SK-N-SH treated with all-trans-retinoic acid at 6 μM for 48 hours (cell line): ENCODE results near the gene NUP210.

Experiments used
- ATAC-seq: fragments of 200-7000 bp; cut with Tn5 transposase; 3 replicates; pipeline ENCODE4 v1.9.1; 2020; ENCODE audit warnings: mild to moderate bottlenecking, moderate library complexity
- ARNTL ChIP-seq: fragments of 450-650 bp; formaldehyde crosslinking; IDR thresholded peaks from 2 replicates; pipeline ENCODE4 v1.5.0; 2020; ENCODE audit warnings: low read depth, mild to moderate bottlenecking, moderate library complexity, borderline replicate concordance
- BACH2 ChIP-seq: fragments of 250-450 bp; sonication (Bioruptor Pico); IDR thresholded peaks from 2 replicates; pipeline ENCODE4 v1.9.0; 2021; ENCODE audit warnings: mild to moderate bottlenecking, borderline replicate concordance
- CSDC2 ChIP-seq: fragments of 250-450 bp; sonication (Bioruptor Pico); IDR thresholded peaks from 2 replicates; pipeline ENCODE4 v1.5.0; 2020; ENCODE audit warnings: mild to moderate bottlenecking, moderate library complexity
- ESRRG ChIP-seq: fragments of 250-450 bp; sonication (Bioruptor Pico); IDR thresholded peaks from 2 replicates; pipeline ENCODE4 v1.6.1; 2021; ENCODE audit warnings: mild to moderate bottlenecking
- GLIS3 ChIP-seq: fragments of 250-450 bp; sonication (Bioruptor Pico); IDR thresholded peaks from 2 replicates; pipeline ENCODE4 v1.5.0; 2020; ENCODE audit warnings: mild to moderate bottlenecking, moderate library complexity
- ISL1 ChIP-seq: fragments of 250-450 bp; sonication (Bioruptor Pico); IDR thresholded peaks from 2 replicates; pipeline ENCODE4 v2.1.2; 2022; ENCODE audit warnings: mild to moderate bottlenecking, moderate library complexity
- OSR1 ChIP-seq: fragments of 250-450 bp; sonication (Bioruptor Pico); IDR thresholded peaks from 2 replicates; pipeline ENCODE4 v1.8.0; 2022; ENCODE audit warnings: moderate library complexity, mild to moderate bottlenecking, inconsistent platforms
- PPARA ChIP-seq: fragments of 250-450 bp; sonication (Bioruptor Pico); IDR thresholded peaks from 2 replicates; pipeline ENCODE4 v1.5.0; 2020; ENCODE audit warnings: mild to moderate bottlenecking, borderline replicate concordance
- RARB ChIP-seq: fragments of 250-450 bp; sonication (Bioruptor Pico); IDR thresholded peaks from 2 replicates; pipeline ENCODE4 v1.8.0; 2021; ENCODE audit warnings: mild to moderate bottlenecking, moderate library complexity
- SNAI2 ChIP-seq: fragments of 250-450 bp; sonication (Bioruptor Pico); IDR thresholded peaks from 2 replicates; pipeline ENCODE4 v1.5.0; 2020; ENCODE audit warnings: mild to moderate bottlenecking, moderate library complexity
- TOX ChIP-seq: fragments of 250-450 bp; sonication (Bioruptor Pico); IDR thresholded peaks from 2 replicates; pipeline ENCODE4 v1.8.0; 2021; ENCODE audit warnings: mild to moderate bottlenecking, moderate library complexity, borderline replicate concordance
- ZC3H10 ChIP-seq: fragments of 250-450 bp; sonication (Bioruptor Pico); IDR thresholded peaks from 2 replicates; pipeline ENCODE4 v1.5.1; 2021; ENCODE audit warnings: mild to moderate bottlenecking, moderate library complexity
- ZFP3 ChIP-seq: fragments of 250-450 bp; sonication (Bioruptor Pico); IDR thresholded peaks from 2 replicates; pipeline ENCODE4 v1.5.0; 2020; ENCODE audit warnings: mild to moderate bottlenecking, moderate library complexity
- ZFP30 ChIP-seq: fragments of 450-650 bp; formaldehyde crosslinking; IDR thresholded peaks from 2 replicates; pipeline ENCODE4 v1.5.0; 2022; ENCODE audit warnings: mild to moderate bottlenecking, moderate library complexity
- ZNF565 ChIP-seq: fragments of 450-650 bp; formaldehyde crosslinking; conservative IDR thresholded peaks from 2 replicates; pipeline ENCODE4 v1.5.0; 2020; ENCODE audit warnings: low read depth, mild to moderate bottlenecking, moderate library complexity
- ZNF70 ChIP-seq: fragments of 450-650 bp; formaldehyde crosslinking; IDR thresholded peaks from 2 replicates; pipeline ENCODE4 v1.5.0; 2020; ENCODE audit warnings: mild to moderate bottlenecking, moderate library complexity
- ZNF8 ChIP-seq: fragments of 450-650 bp; formaldehyde crosslinking; IDR thresholded peaks from 2 replicates; pipeline ENCODE4 v1.5.0; 2020; ENCODE audit warnings: mild to moderate bottlenecking, moderate library complexity
- TF ChIP-seq, protein P1 (sequence below): fragments of 250-450 bp; sonication (Bioruptor Pico); IDR thresholded peaks from 2 replicates; pipeline ENCODE4 v1.8.0; 2021; ENCODE audit warnings: low read depth, mild to moderate bottlenecking, moderate library complexity, borderline replicate concordance
- TF ChIP-seq, protein P2 (sequence below): fragments of 250-450 bp; sonication (Bioruptor Pico); IDR thresholded peaks from 2 replicates; pipeline ENCODE4 v1.5.1; 2021; ENCODE audit warnings: mild to moderate bottlenecking, moderate library complexity
- TF ChIP-seq, protein P3 (sequence below): fragments of 250-450 bp; sonication (Bioruptor Pico); IDR thresholded peaks from 2 replicates; pipeline ENCODE4 v1.8.0; 2020; ENCODE audit warnings: mild to moderate bottlenecking, moderate library complexity, borderline replicate concordance
- TF ChIP-seq, protein P4 (sequence below): fragments of 250-450 bp; sonication (Bioruptor Pico); IDR thresholded peaks from 2 replicates; pipeline ENCODE4 v1.5.1; 2020; ENCODE audit warnings: low read depth, mild to moderate bottlenecking, moderate library complexity

The NUP210 gene

DNA sequence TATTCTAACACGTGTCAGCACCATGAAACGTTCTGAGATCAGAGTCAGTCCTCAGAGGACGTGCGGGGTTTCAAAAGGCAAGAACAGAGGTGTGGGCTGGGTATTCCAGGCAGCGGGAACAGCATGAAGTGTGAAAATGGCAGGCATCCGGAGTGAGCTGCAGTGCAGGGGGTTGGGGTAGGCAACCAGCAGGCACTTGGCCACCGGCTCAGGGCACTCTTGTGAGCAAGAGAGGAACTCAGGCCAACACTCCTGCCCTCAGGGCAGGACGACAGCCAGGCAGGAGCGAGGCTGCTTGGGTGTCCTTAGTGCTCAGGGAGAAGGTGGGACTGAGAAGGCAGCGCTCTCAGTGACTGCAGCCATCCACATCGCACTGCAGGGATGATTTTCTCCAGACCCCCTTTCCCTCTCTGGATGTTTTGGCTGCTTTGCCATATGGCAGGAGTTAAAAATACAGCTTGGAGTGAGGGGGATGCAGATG, 151.1 kb downstream of the NUP210 start:
- TF ChIP-seq OSR1 (CRISPR knock-in tag) (no peak), ESRRG (CRISPR knock-in tag) (no peak), ZNF565 (no peak), ZFP3 (CRISPR knock-in tag) (no peak), ZNF8 (no peak), ZFP30 (CRISPR knock-in tag) (no peak)
- TF ChIP-seq, protein P1, sequence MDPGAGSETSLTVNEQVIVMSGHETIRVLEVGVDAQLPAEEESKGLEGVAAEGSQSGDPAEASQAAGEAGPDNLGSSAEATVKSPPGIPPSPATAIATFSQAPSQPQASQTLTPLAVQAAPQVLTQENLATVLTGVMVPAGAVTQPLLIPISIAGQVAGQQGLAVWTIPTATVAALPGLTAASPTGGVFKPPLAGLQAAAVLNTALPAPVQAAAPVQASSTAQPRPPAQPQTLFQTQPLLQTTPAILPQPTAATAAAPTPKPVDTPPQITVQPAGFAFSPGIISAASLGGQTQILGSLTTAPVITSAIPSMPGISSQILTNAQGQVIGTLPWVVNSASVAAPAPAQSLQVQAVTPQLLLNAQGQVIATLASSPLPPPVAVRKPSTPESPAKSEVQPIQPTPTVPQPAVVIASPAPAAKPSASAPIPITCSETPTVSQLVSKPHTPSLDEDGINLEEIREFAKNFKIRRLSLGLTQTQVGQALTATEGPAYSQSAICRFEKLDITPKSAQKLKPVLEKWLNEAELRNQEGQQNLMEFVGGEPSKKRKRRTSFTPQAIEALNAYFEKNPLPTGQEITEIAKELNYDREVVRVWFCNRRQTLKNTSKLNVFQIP (CRISPR knock-in tag) = no peak
- TF ChIP-seq, all 23 proteins: peak for 0
- ATAC-seq = peak; percentile 28; the same call in 1 of the 3 replicates

DNA sequence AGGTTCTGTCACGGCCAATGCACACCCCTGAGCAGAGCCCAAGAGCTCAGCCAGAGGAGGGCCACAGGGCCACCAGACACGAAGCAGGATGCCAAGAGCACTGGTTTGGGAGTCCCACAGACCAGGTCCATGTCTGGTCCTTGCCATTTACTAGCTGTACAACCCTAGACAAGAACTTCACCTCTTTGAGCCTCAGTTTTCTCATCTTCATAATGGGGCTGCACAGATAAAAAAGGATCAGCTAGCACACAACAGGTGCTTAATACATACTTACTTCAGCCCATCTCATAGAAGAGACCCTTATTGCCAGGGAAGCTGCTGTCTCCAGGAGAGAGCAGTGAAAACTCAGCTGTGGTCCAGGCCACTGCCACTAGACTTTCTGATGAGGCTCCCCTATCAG, 152.0 kb downstream of the NUP210 start:
- TF ChIP-seq ZNF565 (no peak), TOX (no peak), RARB (no peak), PPARA (no peak), GLIS3 (CRISPR knock-in tag) (no peak), ZFP3 (CRISPR knock-in tag) (no peak), ZNF8 (no peak)
- TF ChIP-seq, protein P2, sequence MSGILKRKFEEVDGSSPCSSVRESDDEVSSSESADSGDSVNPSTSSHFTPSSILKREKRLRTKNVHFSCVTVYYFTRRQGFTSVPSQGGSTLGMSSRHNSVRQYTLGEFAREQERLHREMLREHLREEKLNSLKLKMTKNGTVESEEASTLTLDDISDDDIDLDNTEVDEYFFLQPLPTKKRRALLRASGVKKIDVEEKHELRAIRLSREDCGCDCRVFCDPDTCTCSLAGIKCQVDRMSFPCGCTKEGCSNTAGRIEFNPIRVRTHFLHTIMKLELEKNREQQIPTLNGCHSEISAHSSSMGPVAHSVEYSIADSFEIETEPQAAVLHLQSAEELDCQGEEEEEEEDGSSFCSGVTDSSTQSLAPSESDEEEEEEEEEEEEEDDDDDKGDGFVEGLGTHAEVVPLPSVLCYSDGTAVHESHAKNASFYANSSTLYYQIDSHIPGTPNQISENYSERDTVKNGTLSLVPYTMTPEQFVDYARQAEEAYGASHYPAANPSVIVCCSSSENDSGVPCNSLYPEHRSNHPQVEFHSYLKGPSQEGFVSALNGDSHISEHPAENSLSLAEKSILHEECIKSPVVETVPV (CRISPR knock-in tag) = no peak
- TF ChIP-seq, protein P1 (CRISPR knock-in tag) = no peak
- TF ChIP-seq, protein P3, sequence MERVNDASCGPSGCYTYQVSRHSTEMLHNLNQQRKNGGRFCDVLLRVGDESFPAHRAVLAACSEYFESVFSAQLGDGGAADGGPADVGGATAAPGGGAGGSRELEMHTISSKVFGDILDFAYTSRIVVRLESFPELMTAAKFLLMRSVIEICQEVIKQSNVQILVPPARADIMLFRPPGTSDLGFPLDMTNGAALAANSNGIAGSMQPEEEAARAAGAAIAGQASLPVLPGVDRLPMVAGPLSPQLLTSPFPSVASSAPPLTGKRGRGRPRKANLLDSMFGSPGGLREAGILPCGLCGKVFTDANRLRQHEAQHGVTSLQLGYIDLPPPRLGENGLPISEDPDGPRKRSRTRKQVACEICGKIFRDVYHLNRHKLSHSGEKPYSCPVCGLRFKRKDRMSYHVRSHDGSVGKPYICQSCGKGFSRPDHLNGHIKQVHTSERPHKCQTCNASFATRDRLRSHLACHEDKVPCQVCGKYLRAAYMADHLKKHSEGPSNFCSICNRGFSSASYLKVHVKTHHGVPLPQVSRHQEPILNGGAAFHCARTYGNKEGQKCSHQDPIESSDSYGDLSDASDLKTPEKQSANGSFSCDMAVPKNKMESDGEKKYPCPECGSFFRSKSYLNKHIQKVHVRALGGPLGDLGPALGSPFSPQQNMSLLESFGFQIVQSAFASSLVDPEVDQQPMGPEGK (CRISPR knock-in tag) = no peak
- ATAC-seq = no peak

DNA sequence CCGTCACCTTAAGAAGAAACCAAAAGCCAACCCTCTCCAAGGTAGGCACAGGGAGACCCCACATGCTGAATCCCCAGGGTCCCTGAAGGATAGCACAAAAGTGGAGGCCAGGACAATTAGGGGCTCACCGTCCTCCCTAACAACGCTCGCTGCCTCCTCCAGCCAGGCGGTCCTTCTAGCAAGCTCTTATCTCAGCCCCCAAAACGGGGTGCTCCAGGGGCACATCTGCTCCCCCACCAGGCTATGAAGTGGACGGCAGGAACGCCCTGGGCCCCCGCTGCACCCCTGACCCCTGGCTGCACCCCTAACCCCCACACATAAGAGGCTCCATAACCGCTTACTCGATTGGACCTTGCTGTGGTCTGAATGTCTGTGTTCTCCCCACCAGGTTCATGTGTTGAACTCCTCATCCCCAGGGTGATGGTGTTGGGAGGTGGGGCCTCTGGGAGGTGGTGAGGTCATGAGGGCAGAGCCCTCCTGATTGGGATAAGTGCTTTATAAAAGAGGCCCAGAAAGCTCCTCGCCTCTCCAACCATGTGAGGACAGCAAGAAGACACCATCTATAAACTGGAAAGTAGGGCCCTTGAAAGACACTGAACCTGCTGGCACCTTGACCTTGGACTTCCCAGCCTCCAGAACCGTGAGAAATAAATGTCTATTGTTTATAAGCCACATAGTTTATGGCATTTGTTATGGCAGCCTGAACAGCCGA, 153.3 kb downstream of the NUP210 start:
- TF ChIP-seq ZNF70 (no peak), ARNTL (CRISPR knock-in tag) (no peak), ZNF8 (no peak), ISL1 (CRISPR knock-in tag) (no peak), BACH2 (CRISPR knock-in tag) (no peak), ZC3H10 (CRISPR knock-in tag) (no peak), CSDC2 (CRISPR knock-in tag) (no peak), ESRRG (CRISPR knock-in tag) (no peak), TOX (no peak), RARB (no peak), SNAI2 (no peak)
- TF ChIP-seq, protein P1 (CRISPR knock-in tag) = no peak
- TF ChIP-seq, protein P4, sequence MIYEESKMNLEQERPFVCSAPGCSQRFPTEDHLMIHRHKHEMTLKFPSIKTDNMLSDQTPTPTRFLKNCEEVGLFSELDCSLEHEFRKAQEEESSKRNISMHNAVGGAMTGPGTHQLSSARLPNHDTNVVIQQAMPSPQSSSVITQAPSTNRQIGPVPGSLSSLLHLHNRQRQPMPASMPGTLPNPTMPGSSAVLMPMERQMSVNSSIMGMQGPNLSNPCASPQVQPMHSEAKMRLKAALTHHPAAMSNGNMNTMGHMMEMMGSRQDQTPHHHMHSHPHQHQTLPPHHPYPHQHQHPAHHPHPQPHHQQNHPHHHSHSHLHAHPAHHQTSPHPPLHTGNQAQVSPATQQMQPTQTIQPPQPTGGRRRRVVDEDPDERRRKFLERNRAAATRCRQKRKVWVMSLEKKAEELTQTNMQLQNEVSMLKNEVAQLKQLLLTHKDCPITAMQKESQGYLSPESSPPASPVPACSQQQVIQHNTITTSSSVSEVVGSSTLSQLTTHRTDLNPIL (CRISPR knock-in tag) = no peak
- TF ChIP-seq, protein P3 (CRISPR knock-in tag) = no peak
- TF ChIP-seq, protein P2 (CRISPR knock-in tag) = no peak
- no peak for ATAC-seq
